CD8-positive, alpha-beta memory T cell (primary cell): ENCODE data around the gene IL1F10. TPM values are rescaled to one million over a fixed set of nuclear protein-coding genes. Genes with fewer than 3 reads are reported as not detected.

Source experiments
- CTCF ChIA-PET: fragments of 350-600 bp; sonication (Branson Sonifier 250); formaldehyde crosslinking; loops from one replicate; lab custom pipeline; 2021; ENCODE audit warnings: antibody characterized with exemption; lab: Charles Lee
- POLR2A ChIA-PET: fragments of 350-600 bp; sonication (Branson Sonifier 250); formaldehyde crosslinking; loops from one replicate; lab custom pipeline; 2021; ENCODE audit warnings: antibody characterized with exemption; lab: Charles Lee
- DNase-seq, 5 donors: peaks; one replicate each; pipeline versions ENCODE4 v3.0.0 to v3.0.0-alpha.2; 2020 to 2022; ENCODE audit warnings: mixed read lengths in 1 of 5
- H3K27ac ChIP-seq: one replicate; pipeline ENCODE4 v1.7.0; 2013; ENCODE audit warnings: low read depth, mild to moderate bottlenecking, low read length, moderate library complexity
- H3K27me3 ChIP-seq: 2 replicates; pipeline ENCODE4 v1.7.0; 2013; ENCODE audit warnings: low read length, mild to moderate bottlenecking; ENCODE audit not compliant: insufficient read depth, poor library complexity, severe bottlenecking
- H3K36me3 ChIP-seq: 2 replicates; pipeline ENCODE4 v1.7.0; 2013; ENCODE audit warnings: mild to moderate bottlenecking, low read length, moderate library complexity; ENCODE audit not compliant: insufficient read depth
- H3K4me1 ChIP-seq: 2 replicates; pipeline ENCODE4 v1.7.0; 2013; ENCODE audit warnings: mild to moderate bottlenecking, low read length, moderate library complexity; ENCODE audit not compliant: insufficient read depth
- H3K4me3 ChIP-seq: 2 replicates; pipeline ENCODE4 v1.7.0; 2013; ENCODE audit warnings: mild to moderate bottlenecking, low read length
- H3K9me3 ChIP-seq: 2 replicates; pipeline ENCODE4 v1.7.0; 2013; ENCODE audit warnings: mild to moderate bottlenecking, low read length
- H3K27ac Mint-ChIP-seq, 8 donors: one replicate each; pipeline ENCODE4 v1.8.0; 2020 to 2021; ENCODE audit warnings: mixed read lengths in 8 of 8, mild to moderate bottlenecking in 6 of 8, inconsistent platforms in 3 of 8, moderate library complexity in 3 of 8
- H3K27me3 Mint-ChIP-seq, 2 donors: one replicate each; pipeline ENCODE4 v1.8.0; 2020 to 2021; ENCODE audit warnings: mixed read lengths in 2 of 2, mild to moderate bottlenecking in 1 of 2, moderate library complexity in 1 of 2
- H3K36me3 Mint-ChIP-seq, 3 donors: one replicate each; pipeline ENCODE4 v1.8.0; 2020 to 2021; ENCODE audit warnings: mixed read lengths in 3 of 3, inconsistent platforms in 1 of 3, mild to moderate bottlenecking in 1 of 3
- H3K4me1 Mint-ChIP-seq, 3 donors: one replicate each; pipeline ENCODE4 v1.8.0; 2020 to 2021; ENCODE audit warnings: mixed read lengths in 3 of 3, inconsistent platforms in 1 of 3, mild to moderate bottlenecking in 1 of 3
- H3K4me3 Mint-ChIP-seq, 7 donors: one replicate each; pipeline ENCODE4 v1.8.0; 2020 to 2021; ENCODE audit warnings: mixed read lengths in 7 of 7, mild to moderate bottlenecking in 6 of 7, moderate library complexity in 4 of 7, inconsistent platforms in 2 of 7
- H3K9me3 Mint-ChIP-seq, 5 donors: one replicate each; pipeline ENCODE4 v1.8.0; 2020 to 2022; ENCODE audit warnings: mixed read lengths in 5 of 5, mild to moderate bottlenecking in 3 of 5, moderate library complexity in 2 of 5, inconsistent platforms in 1 of 5
- polyA plus RNA-seq: library from polyadenylated mRNA; unstranded; fragments of 300-500 nt; fragmentation: Illumina TruSeq; gene quantifications from one replicate; pipeline ENCODE4 v1.2.3, GENCODE V29; 2021
- total RNA-seq, 2 experiments: library from RNA; stranded (reverse); gene quantifications; one replicate each; pipeline ENCODE4 v1.2.3, GENCODE V29; 2021

The IL1F10 gene
- total and polyA plus RNA-seq, 3 experiments from 2014 or later, result not detected

GRCh38 chr2:113112441-113112840, 44.7 kb downstream of the IL1F10 start:
- POLR2A ChIA-PET, result no interaction called here
- H3K4me1 ChIP-seq, result peaks cover 12% of the 10 kb centered on the region

GRCh38 chr2:113112871-113113270, 45.1 kb downstream of the IL1F10 start:
- POLR2A ChIA-PET, result no interaction called here
- Mint-ChIP-seq H3K27ac (no peak overlapping the region), H3K27me3 (peaks cover 6 to 14% of the 10 kb centered on the region in 2 donors), H3K9me3 (no peaks in the 10 kb centered on the region), H3K36me3 (no peaks in the 10 kb centered on the region), H3K4me3 (no peak overlapping the region), H3K4me1 (peaks cover 0 to 11% (median 8%) of the 10 kb centered on the region in 3 donors)
- Histone ChIP-seq H3K4me1 (peaks cover 12% of the 10 kb centered on the region), H3K4me3 (no peak overlapping the region), H3K36me3 (no peaks in the 10 kb centered on the region), H3K27me3 (no peaks in the 10 kb centered on the region), H3K9me3 (no peaks in the 10 kb centered on the region), H3K27ac (no peak overlapping the region)
- CTCF ChIA-PET, result no interaction called here
- no peak for DNase-seq

More at GRCh38 chr2:113112441-113112840, 44.7 kb downstream of the IL1F10 start:
- Histone ChIP-seq H3K4me3 (no peak overlapping the region), H3K27ac (no peak overlapping the region), H3K9me3 (no peaks in the 10 kb centered on the region), H3K36me3 (no peaks in the 10 kb centered on the region), H3K27me3 (no peaks in the 10 kb centered on the region)
- CTCF ChIA-PET, result no interaction called here
- DNase-seq, result no peak
- H3K27ac Mint-ChIP-seq, result no peak overlapping the region
- H3K4me1 Mint-ChIP-seq, result peaks cover 0 to 11% (median 8%) of the 10 kb centered on the region in 3 donors
- peaks cover 6 to 14% of the 10 kb centered on the region in 2 donors for H3K27me3 Mint-ChIP-seq
- no peaks in the 10 kb centered on the region for H3K9me3 Mint-ChIP-seq
- no peaks in the 10 kb centered on the region for H3K36me3 Mint-ChIP-seq
- H3K4me3 Mint-ChIP-seq, result no peak overlapping the region

GRCh38 chr2:113113807-113114206, 46.0 kb downstream of the IL1F10 start:
- ChIA-PET POLR2A (no interaction called here), CTCF (no interaction called here)
- Mint-ChIP-seq H3K4me1 (peaks cover 0 to 11% (median 8%) of the 10 kb centered on the region in 3 donors), H3K36me3 (no peaks in the 10 kb centered on the region), H3K9me3 (no peaks in the 10 kb centered on the region), H3K27me3 (peaks cover 5 to 9% of the 10 kb centered on the region in 2 donors), H3K27ac (no peak overlapping the region), H3K4me3 (no peak overlapping the region)
- DNase-seq, result no peak
- Histone ChIP-seq H3K4me3 (no peak overlapping the region), H3K9me3 (no peaks in the 10 kb centered on the region), H3K27ac (no peak overlapping the region), H3K36me3 (no peaks in the 10 kb centered on the region), H3K27me3 (no peaks in the 10 kb centered on the region), H3K4me1 (peaks cover 12% of the 10 kb centered on the region)

- H3K4me3 ChIP-seq, result no peak overlapping the region
- H3K9me3 ChIP-seq, result no peaks in the 10 kb centered on the region
- Mint-ChIP-seq H3K4me1 (peaks cover 0 to 11% (median 8%) of the 10 kb centered on the region in 3 donors), H3K27me3 (peaks cover 4 to 8% of the 10 kb centered on the region in 2 donors), H3K9me3 (no peaks in the 10 kb centered on the region), H3K36me3 (no peaks in the 10 kb centered on the region), H3K4me3 (no peak overlapping the region), H3K27ac (no peak overlapping the region)
- no peak overlapping the region for H3K27ac ChIP-seq
- POLR2A ChIA-PET, result no interaction called here
- H3K36me3 ChIP-seq, result no peaks in the 10 kb centered on the region
- no peaks in the 10 kb centered on the region for H3K27me3 ChIP-seq
- peaks cover 12% of the 10 kb centered on the region for H3K4me1 ChIP-seq
- CTCF ChIA-PET, result no interaction called here
- DNase-seq, result no peak
These were observed 46.6 kb downstream of the IL1F10 start for GRCh38 chr2:113114224-113114945.

- peaks cover 12% of the 10 kb centered on the region for H3K4me1 ChIP-seq
- Mint-ChIP-seq H3K36me3 (no peaks in the 10 kb centered on the region), H3K27me3 (peaks cover 2 to 8% of the 10 kb centered on the region in 2 donors), H3K27ac (no peak overlapping the region), H3K9me3 (no peaks in the 10 kb centered on the region), H3K4me3 (no peak overlapping the region), H3K4me1 (peaks cover 0 to 11% (median 8%) of the 10 kb centered on the region in 3 donors)
- no peak overlapping the region for H3K4me3 ChIP-seq
- ChIA-PET CTCF (no interaction called here), POLR2A (no interaction called here)
- no peaks in the 10 kb centered on the region for H3K9me3 ChIP-seq
- H3K27me3 ChIP-seq, result no peaks in the 10 kb centered on the region
- H3K36me3 ChIP-seq, result no peaks in the 10 kb centered on the region
- no peak overlapping the region for H3K27ac ChIP-seq
- no peak for DNase-seq
These were observed 47.2 kb downstream of the IL1F10 start for GRCh38 chr2:113114996-113115395.

GRCh38 chr2:113116100-113116958, 48.6 kb downstream of the IL1F10 start:
- Histone ChIP-seq H3K27me3 (no peaks in the 10 kb centered on the region), H3K27ac (no peak overlapping the region), H3K4me3 (no peak overlapping the region), H3K36me3 (no peaks in the 10 kb centered on the region), H3K4me1 (peaks cover 12% of the 10 kb centered on the region), H3K9me3 (no peaks in the 10 kb centered on the region)
- peaks cover 0 to 11% (median 8%) of the 10 kb centered on the region in 3 donors for H3K4me1 Mint-ChIP-seq
- CTCF ChIA-PET, result no interaction called here
- H3K27ac Mint-ChIP-seq, result no peak overlapping the region
- no peaks in the 10 kb centered on the region for H3K36me3 Mint-ChIP-seq
- peaks cover 2 to 3% of the 10 kb centered on the region in 2 donors for H3K27me3 Mint-ChIP-seq
- no peak for DNase-seq
- no peaks in the 10 kb centered on the region for H3K9me3 Mint-ChIP-seq
- H3K4me3 Mint-ChIP-seq, result peak overlapping the region in 4 of 7 donors; percentile 14 to 41 (median 28)
- POLR2A ChIA-PET, result no interaction called here

- Histone ChIP-seq H3K4me3 (no peak overlapping the region), H3K27me3 (no peaks in the 10 kb centered on the region), H3K9me3 (no peaks in the 10 kb centered on the region), H3K36me3 (no peaks in the 10 kb centered on the region), H3K4me1 (peaks cover 12% of the 10 kb centered on the region), H3K27ac (no peak overlapping the region)
- H3K36me3 Mint-ChIP-seq, result no peaks in the 10 kb centered on the region
- ChIA-PET CTCF (interaction anchor here (1.6 kb wide), 1 partner anchor 20 kb away, joined by 4 read pairs; no protein-coding TSS in a partner anchor), POLR2A (no interaction called here)
- DNase-seq, result no peak
- no peaks in the 10 kb centered on the region for H3K9me3 Mint-ChIP-seq
- no peak overlapping the region for H3K4me3 Mint-ChIP-seq
- peaks cover 2 to 10% of the 10 kb centered on the region in 2 donors for H3K27me3 Mint-ChIP-seq
- peak overlapping the region in 1 of 8 donors; percentile 72 for H3K27ac Mint-ChIP-seq
- peaks cover 0 to 11% (median 8%) of the 10 kb centered on the region in 3 donors for H3K4me1 Mint-ChIP-seq
These were observed 49.9 kb downstream of the IL1F10 start for GRCh38 chr2:113117541-113118262.
